GM12878 (cell line): ENCODE data around the gene PCIF1. TPM values are rescaled to one million over a fixed set of nuclear protein-coding genes. Genes with fewer than 3 reads are reported as not detected.
A peak's percentile ranks its signal among the peaks of the same experiment; 100 is the strongest.

Source experiments
- ATAC-seq: fragments of 200-7000 bp; cut with Tn5 transposase; 3 replicates; pipeline ENCODE4 v1.9.1; 2020; ENCODE audit warnings: mild to moderate bottlenecking, moderate library complexity
- BruUV-seq: library from RNA; stranded (reverse); fragments of 400-500 nt; replicated peaks from 2 replicates; lab custom pipeline; 2021; lab: Mats Ljungman, UMichigan
- CTCF ChIA-PET: fragments of 300-600 bp; sonication (Branson Sonifier 250); formaldehyde crosslinking; extraction: SDS; loops from one replicate; lab custom pipeline; 2021; ENCODE audit warnings: inconsistent platforms; lab: Yijun Ruan, JAX
- POLR2A ChIA-PET: fragments of 350-600 bp; formaldehyde crosslinking; extraction: SDS; loops from one replicate; lab custom pipeline; 2021; ENCODE audit warnings: inconsistent platforms; lab: Charles Lee
- RAD21 ChIA-PET: fragments of 300-600 bp; sonication (Branson Sonifier 250); formaldehyde crosslinking; loops from one replicate; lab custom pipeline; 2023; ENCODE audit warnings: antibody characterized with exemption; ENCODE audit not compliant: unreplicated experiment; lab: Charles Lee
- SMC1A ChIA-PET: fragments of 300-600 bp; sonication (Branson Sonifier 250); formaldehyde crosslinking; loops from one replicate; lab custom pipeline; 2023; ENCODE audit not compliant: unreplicated experiment, uncharacterized antibody; lab: Charles Lee
- DNase-seq: peaks from one replicate; pipeline ENCODE4 v3.0.0-alpha.2; 2011; ENCODE audit warnings: low read depth, low spot score
- FAIRE-seq: peaks from 3 replicates; lab custom pipeline; 2011; peaks lifted over from hg19 to GRCh38; lab: Jason Lieb, UNC
- H2AFZ ChIP-seq: 2 replicates; pipeline ENCODE4 v1.6.0; 2011; ENCODE audit warnings: low read depth, low read length, control low read depth; ENCODE audit not compliant: control insufficient read depth
- H3K27ac ChIP-seq: 2 replicates; pipeline ENCODE4 v1.5.1; 2011; ENCODE audit warnings: control low read depth; ENCODE audit not compliant: control insufficient read depth, insufficient read depth
- H3K27me3 ChIP-seq, 2 experiments: replicated peaks in 1 of 2; 2 replicates each; pipeline versions ENCODE4 v1.6.0 to v1.6.1; 2011; ENCODE audit warnings: low read length in 1 of 2; ENCODE audit not compliant: control insufficient read depth in 2 of 2, insufficient read depth in 2 of 2
- H3K36me3 ChIP-seq, 2 experiments: 2 replicates each; pipeline ENCODE4 v1.5.1; 2011; ENCODE audit warnings: low read length in 1 of 2; ENCODE audit not compliant: control insufficient read depth in 2 of 2, insufficient read depth in 2 of 2
- H3K4me1 ChIP-seq: 2 replicates; pipeline ENCODE4 v1.6.1; 2011; ENCODE audit warnings: mild to moderate bottlenecking, low read length, moderate library complexity, mixed read lengths; ENCODE audit not compliant: control insufficient read depth, insufficient read depth
- H3K4me2 ChIP-seq: 2 replicates; pipeline ENCODE4 v1.6.0; 2011; ENCODE audit warnings: control low read depth; ENCODE audit not compliant: control insufficient read depth, insufficient read depth
- H3K4me3 ChIP-seq: fragments of 200-600 bp; sonication (generic); 2 replicates; pipeline ENCODE4 v1.5.1; 2016
- H3K79me2 ChIP-seq: 2 replicates; pipeline ENCODE4 v1.6.0; 2011; ENCODE audit warnings: low read length; ENCODE audit not compliant: control insufficient read depth, insufficient read depth
- H3K9ac ChIP-seq: 2 replicates; pipeline ENCODE4 v1.8.0; 2011; ENCODE audit warnings: low read length, control low read depth, mixed read lengths; ENCODE audit not compliant: control insufficient read depth, insufficient read depth
- H3K9me3 ChIP-seq: replicated peaks from 3 replicates; pipeline ENCODE4 v1.5.1; 2011; ENCODE audit warnings: mild to moderate bottlenecking, low read length; ENCODE audit not compliant: control insufficient read depth, insufficient read depth
- H4K20me1 ChIP-seq: 2 replicates; pipeline ENCODE4 v1.6.0; 2011; ENCODE audit not compliant: control insufficient read depth, insufficient read depth
- ASH2L ChIP-seq: fragments of 300-600, 200-600 bp; sonication (generic); IDR thresholded peaks from 2 replicates; pipeline ENCODE4 v1.6.1; 2017; ENCODE audit warnings: low read depth, mild to moderate bottlenecking, borderline replicate concordance
- BCL3 ChIP-seq: IDR thresholded peaks from 2 replicates; pipeline ENCODE4 v1.6.1; 2011; ENCODE audit warnings: borderline replicate concordance, low read depth, mild to moderate bottlenecking, moderate library complexity, low read length; ENCODE audit not compliant: insufficient read depth, poor library complexity, severe bottlenecking
- CREM ChIP-seq: IDR thresholded peaks from 2 replicates; pipeline ENCODE4 v1.6.1; 2014; ENCODE audit warnings: antibody characterized with exemption, low read depth
- DPF2 ChIP-seq: fragments of 450-650 bp; IDR thresholded peaks from 2 replicates; pipeline ENCODE4 v1.6.1; 2017; ENCODE audit warnings: mild to moderate bottlenecking
- ESRRA ChIP-seq: IDR thresholded peaks from 2 replicates; pipeline ENCODE4 v1.6.1; 2012; ENCODE audit warnings: mild to moderate bottlenecking, low read length, improper control_type of control experiment
- LARP7 ChIP-seq: fragments of 450-650 bp; IDR thresholded peaks from 2 replicates; pipeline ENCODE4 v1.6.1; 2017; ENCODE audit warnings: mild to moderate bottlenecking
- MXI1 ChIP-seq: fragments of 150-350 bp; IDR thresholded peaks from 2 replicates; pipeline ENCODE4 v1.6.1; 2011; ENCODE audit warnings: low read depth, mild to moderate bottlenecking, inconsistent platforms, low read length, improper control_type of control experiment
- MYC ChIP-seq: IDR thresholded peaks from 2 replicates; pipeline ENCODE4 v1.6.1; 2011; ENCODE audit warnings: mild to moderate bottlenecking, low read length, moderate library complexity, inconsistent platforms; ENCODE audit not compliant: insufficient read depth, insufficient replicate concordance, insufficient read length, severe bottlenecking
- PBX3 ChIP-seq: IDR thresholded peaks from 2 replicates; pipeline ENCODE4 v1.6.1; 2011; ENCODE audit warnings: mild to moderate bottlenecking, low read depth, low read length, moderate library complexity; ENCODE audit not compliant: insufficient replicate concordance
- RFX5 ChIP-seq: IDR thresholded peaks from 2 replicates; pipeline ENCODE4 v1.6.1; 2011; ENCODE audit warnings: low read depth, low read length, improper control_type of control experiment
- SREBF2 ChIP-seq: IDR thresholded peaks from 2 replicates; pipeline ENCODE4 v1.6.1; 2012; ENCODE audit warnings: mild to moderate bottlenecking, low read length
- SUZ12 ChIP-seq: fragments of 200-600 bp; sonication (generic); IDR thresholded peaks from one replicate; pipeline ENCODE4 v1.6.1; 2018; ENCODE audit warnings: antibody characterized with exemption, mild to moderate bottlenecking; ENCODE audit not compliant: unreplicated experiment
- TCF3 ChIP-seq: IDR thresholded peaks from 2 replicates; pipeline ENCODE4 v1.6.1; 2012; ENCODE audit warnings: low read depth, mild to moderate bottlenecking, low read length, borderline replicate concordance; ENCODE audit not compliant: insufficient read depth
- ZBTB40 ChIP-seq: fragments of 450-650 bp; IDR thresholded peaks from 2 replicates; pipeline ENCODE4 v1.6.1; 2016; ENCODE audit warnings: mild to moderate bottlenecking, moderate library complexity, borderline replicate concordance
- WGBS: methylation state at CpG from one replicate; pipeline ENCODE4 v1.1.6; 2016; ENCODE audit warnings: low lambda C conversion rate; ENCODE audit not compliant: insufficient replicate concordance, insufficient coverage; ENCODE audit errors: missing lambda C conversion rate; 5-methylcytosine and 5-hydroxymethylcytosine counted together
- in situ Hi-C: fragments of 300-500 bp; cut with MboI; formaldehyde crosslinking; loops from 9 replicates; pipeline ENCODE4 v1.14.3; 2018; ENCODE audit warnings: mixed read lengths
- intact Hi-C: fragments of 100-400 bp; cut with micrococcal nuclease; formaldehyde crosslinking; loops from one replicate; pipeline ENCODE4 v1.14.2; 2022; ENCODE audit not compliant: unreplicated experiment
- polyA plus RNA-seq, 11 experiments: library from polyadenylated mRNA; depleted of rRNA in 4 of 11; unstranded in 6 of 11; stranded (reverse) in 5 of 11; fragments of >200 nt; fragmentation: Nextera tagmentation in 4 of 11; fragmentation: Illumina TruSeq in 1 of 11; extraction: Ambion mirVana in 4 of 11; extraction: Trizol in 1 of 11; gene quantifications; 1 replicate in 1 of 11; 2 replicates in 10 of 11; pipeline versions ENCODE4 v1.2.1 to v1.2.3, GENCODE V29; 2011 to 2016; ENCODE audit warnings: inconsistent platforms in 2 of 11, missing spikeins in 2 of 11, low read depth in 1 of 11
- total RNA-seq, 4 experiments: library from RNA; depleted of rRNA in 3 of 4; stranded (reverse); fragments of >200 nt in 3 of 4; fragmentation: Illumina TruSeq in 1 of 4; extraction: Trizol in 1 of 4; gene quantifications; 2 replicates each; pipeline versions ENCODE4 v1.2.1 to v1.2.3, GENCODE V29; 2013 to 2021

The PCIF1 gene
- total and polyA plus RNA-seq, 10 of the 15 experiments (the other 5 are each of a cell fraction or from before 2014, with no cell fraction given), result 8.4 to 32.9 (median 17.6) TPM

- ChIA-PET RAD21 (interaction anchor here (3.9 to 4.1 kb wide), 3 partner anchors 8 to 168 kb away, joined by 20 to 26 read pairs (median 21); no protein-coding TSS in a partner anchor), POLR2A (no interaction called here), CTCF (interaction anchor here (0.7 to 12.1 kb wide), 13 partner anchors 8 to 168 kb away, joined by 3 to 151 read pairs (median 33); partner anchors contain the start of genes ACOT8, MMP9, PCIF1 and ZSWIM3), SMC1A (interaction anchor here (1.0 to 3.6 kb wide), 3 partner anchors 31 to 169 kb away, joined by 4 to 21 read pairs (median 17); partner anchors contain the start of gene PCIF1)
- Histone ChIP-seq H3K79me2 (peaks cover 34% of the 10 kb centered on the region), H3K27ac (no peak overlapping the region), H2AFZ (no peak overlapping the region), H3K4me2 (no peak overlapping the region), H4K20me1 (no peaks in the 10 kb centered on the region), H3K9me3 (no peaks in the 10 kb centered on the region; the same call in 2 of the 3 replicates), H3K27me3 (no peaks in the 10 kb centered on the region), H3K36me3 (peaks cover 8 to 31% of the 10 kb centered on the region in 2 experiments), H3K4me1 (peaks cover 18% of the 10 kb centered on the region), H3K4me3 (no peak overlapping the region), H3K9ac (no peak overlapping the region)
- BruUV-seq, result no TSS peak
- no peak for TF ChIP-seq CREM
- no peak for TF ChIP-seq ZBTB40
- TF ChIP-seq PBX3, result peak; percentile 13
- 0 out of 2 replicates have a peak, but pooled peaks have one; percentile 9 for TF ChIP-seq TCF3
- no peak for TF ChIP-seq LARP7
- TF ChIP-seq RFX5, result no peak
- TF ChIP-seq MXI1, result no peak
- TF ChIP-seq DPF2, result no peak
- no peak for TF ChIP-seq ESRRA
- no peak for TF ChIP-seq SREBF2
- TF ChIP-seq ASH2L, result no peak
- TF ChIP-seq BCL3, result peak; percentile 95
- TF ChIP-seq MYC, result no peak
- no peak for TF ChIP-seq SUZ12
- 91% methylated on average over 10 of the region's 10 CpGs for WGBS
- in situ Hi-C loops, result no loop called here
- ATAC-seq (no peak), FAIRE-seq (no peak), DNase-seq (no peak)
- intact Hi-C loops, result no loop called here
Observed at GRCh38 chr20:45968081-45968671, 33.7 kb downstream of the PCIF1 start.
